GM21717 (cell line): Measurements from ENCODE around the gene SPANXA2.
"Not testable (repeated sequence)": the region's sequence is repeated elsewhere in the genome, so short reads cannot be mapped to it uniquely, and the experiment has no call there.

Source experiments
- ATAC-seq: cut with Tn5 transposase; IDR thresholded peaks from one replicate; pipeline ENCODE4 v1.9.1; 2021; ENCODE audit warnings: mild to moderate bottlenecking, moderate library complexity; ENCODE audit not compliant: unreplicated experiment

SPANXA2 gene, protein sequence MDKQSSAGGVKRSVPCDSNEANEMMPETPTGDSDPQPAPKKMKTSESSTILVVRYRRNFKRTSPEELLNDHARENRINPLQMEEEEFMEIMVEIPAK

DNA sequence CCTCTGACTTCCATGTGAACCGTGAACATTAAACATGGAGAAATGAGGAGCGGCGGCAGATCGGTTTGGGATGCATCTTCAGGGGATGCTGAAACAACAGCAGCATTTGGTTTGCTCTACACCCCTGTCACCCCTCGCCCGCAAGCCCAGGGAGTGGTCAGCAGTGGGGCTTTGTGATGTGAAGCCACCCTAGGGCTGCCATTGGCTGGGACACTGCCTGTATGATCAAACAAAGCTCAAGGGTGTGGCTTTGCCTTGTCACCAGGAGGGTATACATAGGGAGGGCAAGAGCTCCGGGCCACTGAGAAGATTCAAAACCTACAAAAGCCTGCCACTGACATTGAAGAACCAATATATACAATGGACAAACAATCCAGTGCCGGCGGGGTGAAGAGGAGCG lies at the start of gene SPANXA2:
SPANXA2 (plus strand) TSS at position 301 of the 400 bp plus-strand sequence; CDS start at position 361, 60 bp downstream.
- ATAC-seq, result not testable (repeated sequence)

- not testable (repeated sequence) for ATAC-seq
Measured at GRCh38 chrX:141542551-141542950, 47.0 kb upstream of the SPANXA2 start.

DNA sequence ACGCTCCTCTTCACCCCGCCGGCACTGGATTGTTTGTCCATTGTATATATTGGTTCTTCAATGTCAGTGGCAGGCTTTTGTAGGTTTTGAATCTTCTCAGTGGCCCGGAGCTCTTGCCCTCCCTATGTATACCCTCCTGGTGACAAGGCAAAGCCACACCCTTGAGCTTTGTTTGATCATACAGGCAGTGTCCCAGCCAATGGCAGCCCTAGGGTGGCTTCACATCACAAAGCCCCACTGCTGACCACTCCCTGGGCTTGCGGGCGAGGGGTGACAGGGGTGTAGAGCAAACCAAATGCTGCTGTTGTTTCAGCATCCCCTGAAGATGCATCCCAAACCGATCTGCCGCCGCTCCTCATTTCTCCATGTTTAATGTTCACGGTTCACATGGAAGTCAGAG lies 4.9 kb upstream of the SPANXA2 start, which contains the start of gene SPANXA1:
SPANXA1 (minus strand) TSS at position 101 of the 400 bp plus-strand sequence; CDS start at position 41, 60 bp downstream.
- ATAC-seq, result not testable (repeated sequence)

DNA sequence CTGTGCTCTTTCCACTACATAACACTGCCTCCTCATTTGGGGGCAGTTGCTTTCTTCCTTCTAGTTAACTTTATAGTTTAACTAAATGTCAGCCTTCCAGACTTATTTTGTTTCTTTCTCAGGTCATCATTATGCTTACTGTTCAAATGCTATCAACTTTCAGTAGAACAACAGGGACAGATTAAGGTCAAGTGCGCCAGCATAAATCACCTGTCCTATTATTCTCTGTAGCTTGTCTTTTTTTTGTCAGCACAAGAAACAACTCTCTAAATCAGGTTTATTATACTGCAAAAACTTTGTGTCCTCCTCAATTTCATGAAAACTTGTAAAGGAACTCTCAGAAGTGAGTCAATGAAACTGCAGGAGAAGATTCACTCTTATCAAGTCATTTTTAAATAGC lies 19.6 kb downstream of the SPANXA2 start:
- ATAC-seq, result no peak

GRCh38 chrX:141619336-141619735 lies 29.8 kb downstream of the SPANXA2 start:
- ATAC-seq, result no peak

DNA sequence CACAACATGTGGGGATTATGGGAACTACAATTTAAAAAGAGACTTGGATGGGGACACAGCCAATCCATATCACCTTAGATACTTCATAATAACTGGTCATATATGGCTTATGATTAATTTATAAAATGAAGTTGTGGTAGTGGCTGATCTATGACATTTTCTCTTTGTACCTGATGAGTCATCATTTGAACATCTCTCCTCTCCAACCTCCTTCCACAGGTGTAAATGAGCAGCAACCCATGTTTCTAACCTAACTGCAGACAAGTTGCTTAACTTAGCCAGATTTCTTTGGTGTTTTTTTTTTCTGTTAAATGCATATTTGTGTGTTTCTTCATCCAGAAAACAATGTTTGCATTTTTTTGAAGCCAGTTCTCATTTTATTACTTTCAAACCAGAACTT lies 42.6 kb downstream of the SPANXA2 start:
- no peak for ATAC-seq

- no peak for ATAC-seq
Measured at GRCh38 chrX:141638550-141638949, 49.0 kb downstream of the SPANXA2 start.
